ENCODE measurements around the gene SNAI3.

GRCh38 chr16:88713054-88713453, 26.7 kb upstream of the SNAI3 start:
- TF ChIP-seq EZH2 (IDR thresholded peaks at IDR 0.05): no peak
- no peak for TF ChIP-seq ZFX (IDR thresholded peaks at IDR 0.05)
- TF ChIP-seq, protein P1, sequence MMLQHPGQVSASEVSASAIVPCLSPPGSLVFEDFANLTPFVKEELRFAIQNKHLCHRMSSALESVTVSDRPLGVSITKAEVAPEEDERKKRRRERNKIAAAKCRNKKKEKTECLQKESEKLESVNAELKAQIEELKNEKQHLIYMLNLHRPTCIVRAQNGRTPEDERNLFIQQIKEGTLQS (IDR thresholded peaks at IDR 0.05): no peak
- no peak for TF ChIP-seq EGR1 (IDR thresholded peaks at IDR 0.05; ENCODE audit: low read depth)
- no peak for TF ChIP-seq RAD21 (IDR thresholded peaks at IDR 0.05; ENCODE audit: low read depth)
- TF ChIP-seq CEBPB (IDR thresholded peaks at IDR 0.05; ENCODE audit: low read depth): no peak
